HG03432 (cell line): ENCODE measurements around the gene LPP.

Source experiments
- ATAC-seq: cut with Tn5 transposase; IDR thresholded peaks from one replicate; pipeline ENCODE4 v1.9.1; 2021; ENCODE audit warnings: mild to moderate bottlenecking, moderate library complexity; ENCODE audit not compliant: unreplicated experiment

Gene LPP

DNA sequence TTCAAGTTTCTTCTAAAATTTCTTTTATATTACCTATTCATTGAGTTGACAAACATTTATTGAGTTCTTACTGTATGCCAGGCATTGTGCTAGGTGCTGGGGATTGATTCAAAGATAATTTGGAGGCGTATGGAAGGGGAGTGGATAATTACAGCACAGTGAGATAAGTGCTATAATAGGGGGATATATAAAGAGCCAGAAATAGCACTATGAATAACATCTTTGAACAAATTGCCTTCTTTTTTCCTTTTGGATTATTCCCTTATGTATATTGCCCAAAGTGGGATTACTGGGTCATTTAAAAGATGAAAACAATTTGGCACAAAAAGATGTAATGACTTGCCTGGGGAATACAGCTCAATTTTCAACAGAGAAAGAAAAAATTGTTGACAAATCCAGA, 64.6 kb downstream of the LPP start:
- ATAC-seq, result no peak

- ATAC-seq, result no peak
These were observed 65.2 kb downstream of the LPP start for GRCh38 chr3:188219147-188219546.

GRCh38 chr3:188220097-188220788, 66.3 kb downstream of the LPP start:
- no peak for ATAC-seq

GRCh38 chr3:188220988-188221818, 67.2 kb downstream of the LPP start:
- no peak for ATAC-seq

DNA sequence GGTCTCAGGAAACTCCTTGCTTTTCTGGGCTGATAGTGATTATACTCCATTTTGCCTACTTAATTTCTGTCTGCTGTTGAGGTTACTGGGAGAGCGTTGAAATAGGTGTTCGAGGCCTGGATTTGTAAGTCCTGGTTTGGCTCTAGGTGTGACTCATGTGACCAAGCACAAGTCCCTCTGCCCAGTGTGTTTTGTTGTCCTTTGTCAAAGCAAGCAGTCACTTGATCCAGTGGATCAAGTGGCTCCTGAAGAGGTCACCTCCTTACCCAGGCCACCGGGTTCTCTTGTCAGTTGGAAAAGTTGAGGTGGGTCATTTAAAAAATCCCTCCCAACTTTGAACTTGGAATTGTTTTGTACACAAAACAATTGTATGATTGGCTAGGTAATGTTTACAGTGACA, 70.0 kb downstream of the LPP start:
- ATAC-seq, result no peak

- no peak for ATAC-seq
These were observed 73.5 kb downstream of the LPP start for GRCh38 chr3:188227442-188227841.

DNA sequence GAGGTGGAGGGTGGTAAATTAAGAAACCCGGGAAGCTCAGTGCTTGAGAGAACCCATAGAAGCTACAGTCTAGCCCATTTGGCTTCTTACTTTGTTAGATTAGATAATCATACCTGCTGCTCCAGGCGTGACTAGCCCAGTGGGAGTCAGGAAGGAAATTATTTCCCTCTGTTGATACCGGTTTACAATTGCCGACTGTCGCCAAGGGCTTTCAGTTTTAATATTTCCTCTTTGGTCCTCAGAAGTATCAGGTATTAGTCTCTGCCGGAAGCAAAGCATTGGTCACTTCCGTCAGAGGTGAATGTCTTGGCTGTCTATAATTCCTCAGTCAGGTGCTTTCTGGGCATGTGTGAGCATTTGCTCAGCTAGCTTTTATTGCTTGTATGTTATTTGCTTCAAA, 75.2 kb downstream of the LPP start:
- no peak for ATAC-seq

DNA sequence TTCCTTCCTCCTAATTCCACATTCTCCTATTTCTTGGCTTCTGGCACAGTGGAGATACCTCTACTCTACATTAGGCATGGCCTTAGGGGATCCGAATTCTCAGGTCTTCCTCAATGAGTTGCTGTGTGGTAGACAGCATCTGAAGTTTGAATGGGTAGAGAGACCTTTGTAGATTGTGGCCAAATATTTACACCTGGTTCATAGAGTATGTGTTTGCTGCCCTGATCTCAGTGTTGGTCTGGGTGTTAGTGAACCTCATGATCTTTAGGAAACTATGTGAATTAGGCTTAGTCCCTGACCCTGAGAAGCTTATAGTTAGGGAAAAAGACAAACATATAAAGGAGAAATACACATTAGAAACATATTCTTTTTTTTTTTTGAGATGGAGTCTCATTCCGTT, 75.8 kb downstream of the LPP start:
- ATAC-seq, result no peak

- no peak for ATAC-seq
These were observed 77.0 kb downstream of the LPP start for GRCh38 chr3:188230962-188231361.

DNA sequence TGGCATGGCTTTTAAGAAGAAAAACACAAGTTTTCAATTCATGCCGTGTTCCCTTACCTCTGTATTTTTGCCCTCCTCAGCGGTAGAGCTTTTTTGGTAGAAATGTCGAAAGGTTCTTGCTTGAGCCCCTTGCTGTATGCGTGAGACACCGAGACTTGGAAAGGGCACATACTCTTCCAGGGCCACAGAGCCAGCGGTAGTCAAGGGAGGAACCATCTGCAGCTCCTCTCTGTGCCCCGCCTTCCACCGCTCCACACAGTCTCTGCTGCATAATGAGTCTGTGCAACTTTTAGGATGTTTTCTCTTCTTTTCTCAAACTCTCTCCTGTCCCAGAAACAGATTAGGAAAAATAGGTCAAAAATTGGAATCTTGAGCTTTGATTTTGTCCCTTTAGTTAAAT, 77.5 kb downstream of the LPP start:
- ATAC-seq, result no peak

DNA sequence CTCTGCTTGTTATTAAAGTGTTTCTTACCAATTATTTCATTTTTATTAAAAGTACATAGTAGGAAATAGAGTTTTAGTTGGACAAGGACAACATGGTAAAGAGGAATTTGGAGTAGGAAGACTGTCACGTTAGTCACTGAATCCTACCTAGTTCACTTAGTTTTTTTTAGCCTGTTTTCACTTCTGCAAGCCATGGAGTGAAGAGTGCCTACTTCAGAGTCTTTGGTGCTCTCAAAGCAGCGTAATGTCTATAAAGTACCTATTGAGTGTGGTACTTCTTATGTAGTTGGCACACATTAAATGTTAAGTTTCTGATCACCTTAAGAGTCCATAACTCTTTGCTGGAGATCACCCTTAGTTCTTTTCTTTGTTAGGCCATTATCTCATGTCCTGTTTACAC, 78.7 kb downstream of the LPP start:
- no peak for ATAC-seq

DNA sequence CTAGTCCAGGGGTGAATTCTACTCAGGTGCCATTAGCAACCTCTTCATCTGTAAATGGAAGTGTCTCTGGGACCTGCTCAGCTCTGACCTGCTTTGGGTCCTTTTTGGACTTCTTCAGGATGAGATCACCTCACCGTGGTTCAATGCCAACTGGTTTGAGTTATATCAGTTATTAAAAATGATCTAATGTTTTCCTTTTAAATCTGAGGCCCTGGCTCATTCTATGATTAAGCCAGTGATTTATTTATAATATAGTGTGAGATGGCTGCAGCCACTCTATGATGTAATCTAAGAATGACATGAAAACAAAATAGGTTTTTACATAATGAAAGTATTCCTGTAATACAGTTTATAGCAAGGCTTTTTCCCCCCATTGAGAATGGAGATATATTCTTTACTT, 79.4 kb downstream of the LPP start:
- no peak for ATAC-seq

- ATAC-seq, result no peak
These were observed 80.2 kb downstream of the LPP start for GRCh38 chr3:188234132-188234531.

DNA sequence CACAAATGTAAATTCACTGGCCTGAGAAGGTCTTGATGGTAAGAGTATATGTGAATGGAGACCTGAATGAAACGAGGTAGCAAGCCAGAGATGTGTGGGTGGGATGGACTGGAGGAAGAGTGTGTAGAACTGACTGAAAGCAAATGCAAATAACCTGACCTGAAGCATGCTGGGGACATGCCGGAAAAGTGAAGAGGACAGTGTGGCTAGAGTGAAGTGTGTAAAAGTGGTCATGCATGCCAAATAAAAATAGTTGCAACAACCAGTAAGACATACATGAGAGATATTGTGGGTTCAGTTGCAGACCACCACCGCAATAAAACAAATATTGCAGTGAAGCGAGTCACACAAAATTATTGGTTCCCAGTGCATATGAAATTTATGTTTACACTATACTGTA, 82.3 kb downstream of the LPP start:
- no peak for ATAC-seq

GRCh38 chr3:188239035-188239434, 85.1 kb downstream of the LPP start:
- no peak for ATAC-seq

GRCh38 chr3:188239577-188239976, 85.6 kb downstream of the LPP start:
- no peak for ATAC-seq

DNA sequence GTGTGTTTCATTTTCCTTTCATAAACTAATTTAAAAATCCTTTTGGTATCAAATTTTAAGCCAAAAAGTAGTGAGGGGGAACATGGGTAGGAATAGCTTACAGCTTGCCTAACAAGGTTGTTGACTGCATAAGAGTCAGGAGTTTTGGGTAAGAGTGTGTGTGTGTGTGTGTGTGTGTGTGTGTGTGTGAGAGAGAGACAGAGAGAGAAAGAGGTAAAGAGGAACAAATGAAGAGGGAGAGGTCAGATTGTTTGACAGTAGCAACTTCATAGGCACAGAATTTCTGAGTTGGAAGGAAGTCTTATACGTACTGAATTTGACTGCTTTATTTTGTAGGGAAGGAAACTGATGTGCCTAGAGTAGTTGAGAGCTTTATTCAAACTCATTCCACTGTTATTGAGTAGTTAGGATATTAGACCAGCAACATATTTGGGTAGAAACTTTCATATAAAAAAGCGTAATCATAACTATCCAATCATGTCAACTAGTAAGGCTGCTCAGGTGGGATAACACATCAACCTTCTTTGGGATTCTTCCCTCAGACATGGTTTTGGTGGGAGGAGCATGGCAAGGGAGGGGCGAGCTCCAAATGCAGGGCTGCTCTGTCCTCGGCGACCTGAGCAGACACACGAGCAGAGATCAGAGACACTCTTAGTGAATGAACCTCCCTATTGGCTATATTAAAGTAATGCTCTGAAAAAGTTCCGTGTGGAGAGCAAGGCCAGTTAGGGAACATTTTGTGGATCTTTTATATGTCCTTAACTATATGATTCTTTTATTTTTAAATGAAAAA, 86.4 kb downstream of the LPP start:
- no peak for ATAC-seq

DNA sequence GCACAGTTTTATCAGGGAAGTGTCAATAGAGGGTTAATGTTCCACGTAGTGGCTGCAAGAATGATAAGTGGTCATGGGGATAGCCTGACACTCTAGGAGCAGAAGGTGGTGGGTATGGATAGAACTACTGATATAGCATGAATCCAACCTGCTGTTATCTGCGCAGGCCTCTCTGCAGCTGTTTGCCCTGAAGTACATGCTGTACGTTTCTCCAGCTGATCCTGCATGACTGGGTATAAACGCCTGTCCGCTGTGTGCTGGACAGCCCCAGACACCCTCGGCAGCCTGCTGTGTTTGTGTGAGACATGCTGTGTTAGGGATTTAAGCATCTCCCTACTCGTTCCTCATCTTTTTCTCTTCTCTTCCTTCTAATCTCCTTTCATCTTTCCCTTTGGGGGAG, 87.1 kb downstream of the LPP start:
- ATAC-seq, result no peak

DNA sequence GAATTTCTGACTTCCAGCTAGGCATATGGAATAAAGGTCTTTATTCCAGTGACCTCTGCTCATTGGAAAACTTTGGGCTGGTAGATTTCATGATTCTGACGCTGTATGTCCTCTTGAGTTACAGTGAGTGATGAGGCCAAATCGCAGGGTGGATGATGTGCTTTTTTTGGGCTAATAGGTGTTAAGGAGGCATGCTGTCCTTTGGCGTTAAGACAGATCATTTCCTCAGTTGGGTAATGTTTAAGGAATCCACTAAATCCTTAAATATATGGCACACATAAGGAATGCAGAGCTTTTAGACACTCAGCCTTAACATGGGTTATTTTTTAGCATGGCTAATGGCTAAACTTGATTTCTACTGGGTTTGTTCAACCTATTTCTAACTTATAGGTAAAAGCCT, 87.9 kb downstream of the LPP start:
- no peak for ATAC-seq

DNA sequence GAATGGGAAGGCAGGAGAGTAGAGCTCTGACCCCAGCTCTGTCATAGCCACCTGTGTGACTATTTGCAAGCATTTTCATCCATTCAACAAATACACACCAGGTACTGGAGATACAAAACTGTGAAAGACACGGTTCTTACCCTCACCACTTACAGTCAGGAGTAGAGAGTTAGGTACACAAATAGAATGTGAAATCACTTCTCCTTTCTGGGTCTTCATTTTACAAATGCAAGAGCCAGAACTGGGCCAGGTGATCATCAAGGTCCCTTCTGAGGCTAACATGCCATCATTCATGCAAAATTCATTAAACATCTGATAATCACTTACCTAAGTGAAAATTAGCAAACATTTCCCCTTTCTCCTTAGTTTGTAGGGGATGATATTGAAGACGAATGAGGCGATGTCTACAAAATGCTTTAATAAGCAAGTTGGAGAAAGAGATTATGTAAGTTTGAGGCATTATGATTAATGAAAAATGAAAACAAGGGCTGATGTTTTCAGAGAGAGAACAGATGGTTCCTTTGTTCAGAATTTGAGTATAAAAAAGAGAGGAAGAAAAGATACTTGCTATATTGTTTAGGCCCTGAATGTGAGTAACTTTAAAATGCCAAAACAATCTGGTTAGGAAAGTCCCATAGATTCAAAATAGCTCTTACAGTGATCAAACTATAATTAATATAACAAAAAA, 88.6 kb downstream of the LPP start:
- no peak for ATAC-seq

DNA sequence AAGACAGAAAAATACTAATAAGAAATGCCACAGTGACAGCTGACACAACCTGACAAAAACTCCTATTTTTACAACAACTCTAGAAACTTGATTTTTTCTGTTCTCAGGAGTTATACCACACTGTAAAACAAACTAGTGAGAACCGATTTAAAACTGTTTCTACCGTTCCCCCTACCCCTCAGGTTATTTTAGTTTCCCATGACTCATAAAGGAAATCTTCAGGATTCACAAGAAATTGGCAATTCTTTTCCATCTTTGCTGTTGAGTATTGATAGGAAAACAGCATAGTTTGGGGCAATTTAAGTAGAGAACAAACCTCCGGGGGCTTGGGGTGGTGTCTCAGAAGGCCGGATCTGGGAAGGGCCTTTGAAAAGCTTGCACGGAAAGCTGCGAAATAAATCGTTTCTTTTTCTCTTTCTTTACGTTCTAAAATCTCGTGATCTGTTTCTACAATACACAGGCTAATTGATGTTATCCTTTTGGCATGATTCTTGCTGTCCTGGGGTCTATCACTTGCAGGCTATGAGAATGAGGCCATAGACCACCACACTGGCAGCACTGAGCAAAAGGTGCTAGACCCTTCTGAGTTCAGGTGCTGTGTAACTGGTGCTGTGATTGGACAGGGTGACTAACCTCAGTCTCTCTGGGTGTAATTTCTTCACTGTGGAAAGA, 89.3 kb downstream of the LPP start:
- ATAC-seq, result no peak
